GM18868 (cell line): Measurements from ENCODE around the gene RNFT1.
A peak's percentile ranks its signal among the peaks of the same experiment; 100 is the strongest.
"Not testable (repeated sequence)": the region's sequence is repeated elsewhere in the genome, so short reads cannot be mapped to it uniquely, and the experiment has no call there.

Experiments used
- ATAC-seq: cut with Tn5 transposase; IDR thresholded peaks from one replicate; pipeline ENCODE4 v1.9.1; 2021; ENCODE audit warnings: mild to moderate bottlenecking, moderate library complexity; ENCODE audit not compliant: unreplicated experiment

RNFT1 gene

GRCh38 chr17:59964482-59965328 lies at the start of gene RNFT1:
Gene RNFT1, minus strand, starts transcription at chr17:59964740. Its CDS starts 77 bp downstream, at chr17:59964663.
- peak; percentile 80 for ATAC-seq

- ATAC-seq = not testable (repeated sequence)
Measured at GRCh38 chr17:60009326-60009725, 44.8 kb upstream of the RNFT1 start.

- ATAC-seq = not testable (repeated sequence)
Measured at GRCh38 chr17:60008377-60008776, 43.8 kb upstream of the RNFT1 start.

DNA sequence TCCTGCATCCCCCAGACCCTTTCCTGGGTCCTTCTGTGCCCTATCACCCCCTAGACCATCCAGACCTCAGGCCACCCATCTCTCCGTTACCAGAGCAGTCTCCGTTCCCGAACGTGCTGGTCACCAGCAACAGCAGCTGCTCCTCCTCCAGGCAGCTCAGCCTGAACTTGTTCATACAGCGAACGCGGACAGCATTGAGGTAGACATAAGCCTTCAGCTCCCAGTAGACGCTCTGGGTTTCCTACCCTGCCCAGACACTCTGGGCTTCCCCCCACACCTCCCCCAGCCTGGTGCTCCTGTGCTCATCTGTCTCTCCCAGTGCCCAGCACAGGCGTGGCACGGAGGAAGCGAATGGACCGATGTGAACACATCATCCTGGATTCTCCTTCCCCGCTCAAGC lies 41.6 kb upstream of the RNFT1 start:
- ATAC-seq = no peak

GRCh38 chr17:60004561-60004960 lies 40.0 kb upstream of the RNFT1 start:
- ATAC-seq = not testable (repeated sequence)

- not testable (repeated sequence) for ATAC-seq
Measured at GRCh38 chr17:60002405-60002804, 37.9 kb upstream of the RNFT1 start.

- ATAC-seq = not testable (repeated sequence)
Measured at GRCh38 chr17:59996608-59997007, 32.1 kb upstream of the RNFT1 start.

DNA sequence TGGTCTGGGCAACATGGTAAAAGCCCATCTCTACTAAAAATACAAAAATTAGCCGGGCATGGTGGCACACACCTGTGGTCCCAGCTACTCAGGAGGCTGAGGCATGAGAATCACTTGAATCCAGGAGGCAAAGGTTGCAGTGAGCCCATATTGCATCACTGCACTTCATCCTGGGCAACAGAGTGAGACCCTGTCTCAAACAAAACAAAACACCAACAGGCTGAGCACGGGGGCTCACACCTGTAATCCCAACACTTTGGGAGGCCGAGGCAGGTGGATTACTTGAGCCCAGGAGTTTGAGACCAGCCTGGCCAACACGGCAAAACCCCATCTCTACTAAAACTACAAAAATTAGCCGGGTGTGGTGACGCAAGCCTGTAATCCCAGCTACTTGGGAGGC lies 10.6 kb upstream of the RNFT1 start:
- not testable (repeated sequence) for ATAC-seq

DNA sequence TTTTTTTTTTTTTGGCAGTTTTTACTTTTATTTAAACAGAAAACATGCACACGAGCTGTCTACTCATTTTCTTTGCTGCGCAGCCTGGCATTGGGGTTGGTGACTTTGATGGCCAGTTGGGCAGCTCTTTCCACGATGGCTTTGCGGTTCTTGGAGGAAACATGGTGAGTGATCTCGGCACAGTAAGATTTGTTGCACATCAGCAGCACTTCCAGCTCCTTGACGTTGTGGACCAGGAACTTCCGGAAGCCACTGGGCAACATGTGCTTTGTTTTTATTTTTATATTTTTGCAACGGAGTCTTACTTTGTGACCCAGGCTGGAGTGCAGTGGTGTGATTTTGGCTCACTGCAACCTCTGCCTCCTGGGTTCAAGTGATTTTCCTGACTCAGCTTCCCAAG lies 8.9 kb upstream of the RNFT1 start:
- ATAC-seq = not testable (repeated sequence)

DNA sequence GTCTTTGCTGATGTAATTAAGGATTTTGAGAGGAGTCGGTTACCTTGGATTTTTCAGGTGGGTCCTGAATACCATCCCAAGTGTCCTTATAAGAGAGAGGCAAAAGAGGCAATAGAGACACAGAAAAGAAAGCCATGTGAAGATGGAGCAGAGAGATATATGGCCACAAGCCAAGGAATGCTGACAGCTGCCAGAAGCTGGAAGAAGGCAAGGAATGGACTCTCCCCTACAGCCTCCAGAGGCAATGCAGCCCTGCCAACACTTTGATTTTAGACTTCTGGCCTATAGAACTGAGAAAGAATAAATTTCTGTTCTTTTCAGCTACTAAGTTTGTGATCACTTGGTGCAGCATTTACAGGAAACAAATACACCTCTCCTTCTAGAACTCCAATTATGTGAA lies 8.2 kb upstream of the RNFT1 start:
- no peak for ATAC-seq

DNA sequence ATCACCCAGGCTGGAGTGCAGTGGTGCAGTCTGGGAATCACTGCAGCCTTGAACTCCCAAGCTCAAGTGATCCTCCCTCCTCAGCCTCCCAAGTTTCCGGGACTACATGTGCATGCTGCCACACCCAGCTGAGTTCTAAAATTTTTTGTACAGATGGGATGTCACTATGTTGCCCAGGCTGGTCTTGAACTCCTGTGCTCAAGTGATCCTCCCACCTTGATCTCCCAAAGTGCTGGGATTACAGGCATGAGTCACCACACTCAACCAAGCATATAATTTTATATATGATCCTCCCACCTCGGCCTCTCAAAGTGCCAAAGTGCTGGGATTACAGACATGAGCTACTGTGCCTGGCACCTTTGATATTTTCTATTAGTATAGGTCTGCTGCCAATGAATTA lies 7.2 kb upstream of the RNFT1 start:
- ATAC-seq = not testable (repeated sequence)

DNA sequence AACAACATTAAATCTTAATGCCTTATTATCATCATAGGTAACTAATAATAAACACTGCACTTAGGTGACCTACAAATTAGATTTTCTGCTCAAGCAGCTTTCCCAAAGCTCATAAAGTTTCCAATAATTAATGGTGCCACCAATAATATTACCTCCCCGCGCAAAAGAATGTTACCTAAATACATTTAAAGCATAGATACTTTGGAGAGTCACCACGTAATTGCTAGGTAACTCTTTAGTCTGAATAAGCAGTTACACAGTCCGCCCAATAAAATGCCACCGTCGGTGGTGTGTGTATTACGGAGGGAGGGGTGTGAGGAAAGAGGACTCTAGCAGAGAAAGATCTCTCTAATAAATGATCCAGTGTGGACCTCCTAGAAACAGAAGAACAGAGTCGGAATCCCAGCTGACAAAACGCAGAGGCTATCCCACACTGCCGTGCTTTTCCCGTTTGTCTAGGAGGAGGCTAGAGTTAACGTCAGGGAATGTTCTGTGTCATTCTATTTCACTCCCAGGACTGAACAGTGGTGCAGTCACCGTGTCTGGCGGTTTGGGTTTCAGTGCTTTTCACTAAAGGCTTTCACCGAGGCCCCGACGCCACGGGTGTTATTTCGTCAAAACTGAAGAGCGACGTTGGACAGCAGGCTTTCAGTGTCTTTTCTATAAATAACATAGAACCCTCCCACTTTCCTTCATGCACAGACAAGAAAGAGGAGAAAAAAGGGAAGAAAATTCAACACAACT lies 630 bp downstream of the RNFT1 start:
- peak; percentile 43 for ATAC-seq

- no peak for ATAC-seq
Measured at GRCh38 chr17:59962739-59963318, 1.7 kb downstream of the RNFT1 start.

- ATAC-seq = not testable (repeated sequence)
Measured at GRCh38 chr17:59959574-59959973, 5.0 kb downstream of the RNFT1 start.

GRCh38 chr17:59954856-59955255 lies 9.7 kb downstream of the RNFT1 start:
- ATAC-seq = no peak

- ATAC-seq = no peak
Measured at GRCh38 chr17:59950049-59950448, 14.5 kb downstream of the RNFT1 start.

- ATAC-seq = not testable (repeated sequence)
Measured at GRCh38 chr17:59947310-59947709, 17.2 kb downstream of the RNFT1 start.

DNA sequence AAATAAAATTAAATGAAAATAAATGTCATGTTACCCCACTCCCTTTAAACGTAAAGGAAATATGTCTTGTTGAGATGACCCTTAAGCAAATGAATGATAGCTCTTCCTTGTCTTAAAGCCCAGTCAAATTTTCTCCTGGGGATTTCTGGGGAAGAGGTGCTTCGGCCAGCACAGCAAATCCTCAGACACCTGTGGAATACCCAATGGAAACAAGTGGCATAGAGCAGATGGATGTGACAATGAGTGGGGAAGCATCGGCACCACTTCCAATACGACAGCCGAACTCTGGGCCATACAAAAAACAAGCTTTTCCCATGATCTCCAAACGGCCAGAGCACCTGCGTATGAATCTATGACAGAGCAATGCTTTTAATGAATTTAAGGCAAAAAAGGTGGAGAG lies 18.1 kb downstream of the RNFT1 start:
- ATAC-seq = not testable (repeated sequence)

DNA sequence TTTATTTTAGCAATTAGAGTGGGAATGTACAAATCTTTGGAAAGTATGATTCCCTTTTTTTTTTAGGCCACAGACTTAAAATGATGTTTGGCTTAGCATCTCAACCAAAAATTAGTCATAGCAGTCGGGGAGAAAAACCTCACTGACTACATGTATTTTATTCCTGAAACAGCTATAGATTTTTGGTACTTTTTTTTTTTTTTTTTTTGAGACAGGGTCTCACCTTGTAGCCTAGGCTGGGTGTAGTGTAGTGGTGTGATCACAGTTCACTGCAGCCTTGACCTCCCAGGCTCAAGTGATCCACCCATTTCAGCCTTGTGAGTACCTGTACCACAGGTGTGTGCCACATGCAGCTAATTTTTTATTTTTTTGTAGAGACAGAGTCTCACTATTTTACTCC lies 23.4 kb downstream of the RNFT1 start:
- no peak for ATAC-seq

DNA sequence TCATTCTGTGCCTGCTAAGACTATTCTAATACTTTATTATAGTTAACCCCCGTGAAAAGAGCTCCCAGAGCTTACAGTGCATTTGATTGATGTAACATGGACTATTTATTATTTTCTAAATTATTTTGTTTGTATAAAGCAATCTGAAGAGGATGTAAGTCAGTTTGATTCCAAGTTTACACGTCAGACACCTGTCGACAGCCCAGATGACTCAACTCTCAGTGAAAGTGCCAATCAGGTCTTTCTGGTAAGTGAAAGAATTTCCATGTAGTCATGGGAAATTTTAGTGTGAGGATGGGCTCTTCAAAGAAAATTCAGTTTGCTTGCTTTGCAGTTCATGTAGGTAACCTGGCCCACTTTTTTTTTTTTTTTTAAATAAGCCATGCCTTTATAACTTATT lies 23.8 kb downstream of the RNFT1 start:
- ATAC-seq = not testable (repeated sequence)

GRCh38 chr17:59933317-59933716 lies 31.2 kb downstream of the RNFT1 start:
- ATAC-seq = not testable (repeated sequence)

DNA sequence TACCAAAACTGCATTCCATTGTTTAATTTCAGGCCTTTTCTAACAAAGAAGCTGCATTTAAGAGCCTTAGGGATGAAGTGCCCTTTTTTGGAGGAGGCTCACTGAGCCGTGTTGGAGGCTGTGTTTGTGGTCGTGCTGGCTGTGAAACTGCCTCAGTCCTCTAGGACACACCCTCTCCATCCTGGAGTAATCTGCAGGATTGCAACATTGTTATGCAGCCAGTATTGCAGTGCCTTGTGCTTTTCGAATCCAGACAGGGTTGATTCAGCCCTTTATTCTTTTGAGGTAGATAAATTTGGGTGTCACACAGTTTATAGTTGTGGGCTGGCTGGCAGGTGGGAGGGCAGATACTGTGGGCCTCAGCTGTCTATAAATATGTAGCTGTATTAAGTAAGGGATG lies 33.8 kb downstream of the RNFT1 start:
- ATAC-seq = not testable (repeated sequence)
